Uterus (tissue), 4 donors: ENCODE results near the gene GPD2. TPM values are rescaled to one million over a fixed set of nuclear protein-coding genes. Genes with fewer than 3 reads are reported as not detected.
A peak's percentile ranks its signal among the peaks of the same experiment; 100 is the strongest.

Experiments
- DNase-seq, 2 donors: peaks; one replicate each; pipeline ENCODE4 v3.0.0-alpha.2; 2019 to 2020
- H3K27ac ChIP-seq, 2 donors: fragments of 200-600 bp; sonication (generic); 1 replicate in 1 of 2; 2 replicates in 1 of 2; pipeline ENCODE4 v1.5.1; 2016 to 2018
- H3K27me3 ChIP-seq, 2 donors: fragments of 200-600 bp; sonication (generic); one replicate each; pipeline ENCODE4 v1.5.1; 2018 to 2019; ENCODE audit warnings: control low read depth in 1 of 2
- H3K36me3 ChIP-seq, 2 donors: fragments of 200-600 bp; sonication (generic); one replicate each; pipeline ENCODE4 v1.5.1; 2019; ENCODE audit warnings: control low read depth in 1 of 2
- H3K4me1 ChIP-seq, 2 donors: fragments of 200-600 bp; sonication (generic); one replicate each; pipeline ENCODE4 v1.5.1; 2018 to 2019; ENCODE audit warnings: control low read depth in 1 of 2
- H3K4me3 ChIP-seq, 2 donors: fragments of 200-600 bp; sonication (generic); 1 replicate in 1 of 2; 2 replicates in 1 of 2; pipeline ENCODE4 v1.5.1; 2018 to 2019; ENCODE audit warnings: mild to moderate bottlenecking in 1 of 2
- H3K9me3 ChIP-seq, 2 donors: fragments of 200-600 bp; sonication (generic); one replicate each; pipeline ENCODE4 v1.5.1; 2019; ENCODE audit warnings: control low read depth in 1 of 2
- CTCF ChIP-seq, 4 experiments: fragments of 200-600 bp in 2 of 4; fragments of 450-650 bp in 2 of 4; sonication (generic) in 2 of 4; IDR thresholded peaks; one replicate each; pipeline ENCODE4 v1.5.1; 2016 to 2019; ENCODE audit warnings: antibody characterized with exemption in 4 of 4, mild to moderate bottlenecking in 2 of 4, moderate library complexity in 1 of 4
- POLR2A ChIP-seq, 2 donors: fragments of 450-650 bp; IDR thresholded peaks; one replicate each; pipeline ENCODE4 v1.6.1; 2016; ENCODE audit warnings: antibody characterized with exemption in 2 of 2, mild to moderate bottlenecking in 1 of 2, moderate library complexity in 1 of 2
- intact Hi-C: fragments of 100-400 bp; cut with DNase I; formaldehyde crosslinking; loops from one replicate; pipeline ENCODE4 v1.15.1; 2023; ENCODE audit warnings: low total_unique reads
- total RNA-seq, 4 donors: library from RNA; depleted of rRNA in 3 of 4; stranded (reverse); fragments of >200 nt in 3 of 4; gene quantifications; one replicate each; pipeline versions ENCODE4 v1.1.0 to v1.2.4, GENCODE V29; 2014 to 2023
- donor health status: DM: yes; HTN: yes; CAD: no.

GPD2 gene
- total RNA-seq, 4 donors from 2014 or later = 2.0 to 41.6 (median 32.1) TPM

DNA sequence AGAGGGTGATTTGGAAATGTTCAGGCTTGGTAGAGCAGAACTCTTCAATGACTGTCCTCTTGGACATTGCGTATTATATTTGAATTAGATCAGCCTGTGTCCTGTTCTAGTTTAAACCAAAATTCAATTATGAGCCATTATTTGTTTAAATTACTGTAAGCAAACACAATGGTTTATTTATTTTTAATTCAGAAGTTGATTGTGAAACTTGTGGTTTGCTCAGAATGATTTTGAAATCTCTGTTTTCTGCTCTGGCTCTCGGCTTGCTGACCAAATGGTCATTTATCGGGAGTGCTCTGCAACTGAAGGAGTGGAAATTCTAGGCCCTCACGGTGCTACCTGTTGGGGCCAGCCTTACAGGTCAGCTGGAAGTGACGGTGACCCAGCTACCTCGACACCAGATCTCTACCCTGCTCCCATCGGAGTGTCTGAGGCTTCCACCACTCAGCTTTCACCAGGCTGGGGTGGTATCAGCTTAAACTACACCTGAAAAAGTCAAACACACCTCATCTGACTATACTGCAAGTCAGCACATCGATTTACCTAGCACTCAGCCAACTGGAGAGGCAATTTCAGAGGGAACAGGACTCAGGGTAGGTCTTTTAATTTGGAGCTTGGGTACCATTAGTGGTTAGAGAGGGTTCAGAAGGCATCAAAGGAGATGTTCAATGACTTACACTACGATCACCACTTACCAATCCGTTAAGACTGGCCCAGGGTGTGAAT lies 36.8 kb upstream of the GPD2 start:
- Histone ChIP-seq H3K4me3 (peak overlapping the region; percentile 50 to 58), H3K9me3 (no peaks in the 10 kb centered on the region), H3K27ac (peak overlapping the region; percentile 91 to 99), H3K4me1 (no peaks in the 10 kb centered on the region), H3K27me3 (no peaks in the 10 kb centered on the region), H3K36me3 (no peaks in the 10 kb centered on the region)
- intact Hi-C loops = no loop called here
- DNase-seq = peak in 1 of 2 donors; percentile 19
- TF ChIP-seq CTCF (IDR thresholded peaks at IDR 0.05) (no peak), POLR2A (IDR thresholded peaks at IDR 0.05) (no peak)

DNA sequence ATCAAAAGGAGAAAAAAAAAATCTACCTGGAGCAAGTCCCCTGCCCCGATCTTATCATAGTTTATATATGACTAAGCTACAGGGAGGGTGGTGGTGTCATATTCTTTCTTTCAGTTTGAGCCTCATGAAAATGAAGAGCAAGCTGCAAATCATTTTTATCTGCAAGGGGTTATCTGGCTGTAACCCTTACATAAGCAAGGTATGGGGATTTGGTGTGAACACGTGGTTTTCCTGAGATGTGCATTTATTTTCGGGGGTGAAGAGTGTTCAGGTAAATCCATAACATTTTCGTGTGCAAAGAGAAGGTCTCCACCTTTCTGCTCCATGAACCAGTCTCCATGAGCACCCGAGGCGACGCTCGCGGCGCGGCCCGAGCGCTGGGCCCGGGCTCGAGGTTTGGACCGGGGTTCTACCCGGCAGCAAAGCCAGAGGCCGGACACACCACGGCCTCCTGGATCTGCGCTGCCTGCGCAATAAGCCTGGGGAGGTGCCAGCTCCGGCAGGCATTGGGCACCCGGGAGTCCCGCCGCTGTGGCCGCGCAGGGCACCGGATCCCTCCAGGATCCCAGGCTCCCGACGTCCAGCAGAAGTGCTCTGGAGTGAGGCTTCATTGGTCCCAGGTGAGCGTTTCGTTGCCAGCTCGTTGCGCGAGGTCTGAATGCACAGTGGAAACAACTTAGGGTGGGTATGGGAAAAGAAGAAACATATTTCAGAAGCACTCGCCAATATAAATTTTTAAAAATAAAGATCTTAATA lies 36.1 kb upstream of the GPD2 start:
- Histone ChIP-seq H3K27me3 (no peaks in the 10 kb centered on the region), H3K9me3 (no peaks in the 10 kb centered on the region), H3K27ac (peak overlapping the region; percentile 91 to 99), H3K4me3 (peak overlapping the region; percentile 50 to 58), H3K36me3 (no peaks in the 10 kb centered on the region), H3K4me1 (no peaks in the 10 kb centered on the region)
- DNase-seq = peak; percentile 78
- peak in 1 of 2 donors; percentile 13 for TF ChIP-seq POLR2A (IDR thresholded peaks at IDR 0.05)
- no peak for TF ChIP-seq CTCF (IDR thresholded peaks at IDR 0.05)
- intact Hi-C loops = loop anchor here (5.0 kb wide), 2 partner anchors 37 to 68 kb away; partner anchors contain the start of genes GPD2 and NR4A2

GRCh38 chr2:156400706-156401678 lies 35.2 kb upstream of the GPD2 start:
- Histone ChIP-seq H3K27ac (peak overlapping the region; percentile 91 to 99), H3K9me3 (no peaks in the 10 kb centered on the region), H3K27me3 (no peaks in the 10 kb centered on the region), H3K36me3 (no peaks in the 10 kb centered on the region), H3K4me3 (peak overlapping the region; percentile 50 to 58), H3K4me1 (no peaks in the 10 kb centered on the region)
- no peak for TF ChIP-seq CTCF (IDR thresholded peaks at IDR 0.05)
- TF ChIP-seq POLR2A (IDR thresholded peaks at IDR 0.05) = no peak
- peak; percentile 75 to 81 for DNase-seq
- intact Hi-C loops = loop anchor here (5.0 kb wide), 2 partner anchors 36 to 69 kb away; partner anchors contain the start of genes GPD2 and NR4A2

- Histone ChIP-seq H3K4me1 (no peaks in the 10 kb centered on the region), H3K27me3 (no peaks in the 10 kb centered on the region), H3K4me3 (no peak overlapping the region), H3K9me3 (no peaks in the 10 kb centered on the region), H3K27ac (peak overlapping the region; percentile 91 to 99), H3K36me3 (no peaks in the 10 kb centered on the region)
- no peak for TF ChIP-seq POLR2A (IDR thresholded peaks at IDR 0.05)
- no peak for TF ChIP-seq CTCF (IDR thresholded peaks at IDR 0.05)
- no peak for DNase-seq
- intact Hi-C loops = loop anchor here (5.0 kb wide), 2 partner anchors 35 to 70 kb away; partner anchors contain the start of genes GPD2 and NR4A2
Observed at GRCh38 chr2:156401861-156402260, 34.3 kb upstream of the GPD2 start.
